Neutrophil (primary cell): Measurements from ENCODE around the gene CDKAL1.

Experiments
- H3K27ac ChIP-seq: fragments of 200-600 bp; sonication (generic); 2 replicates; pipeline ENCODE4 v1.5.1; 2016; ENCODE audit warnings: mild to moderate bottlenecking, moderate library complexity
- H3K27me3 ChIP-seq: fragments of 200-600 bp; sonication (generic); 2 replicates; pipeline ENCODE4 v1.6.0; 2016; ENCODE audit warnings: mild to moderate bottlenecking
- H3K36me3 ChIP-seq: fragments of 200-600 bp; sonication (generic); 2 replicates; pipeline ENCODE4 v1.5.1; 2017
- H3K4me1 ChIP-seq, 2 experiments: fragments of 200-600 bp in 1 of 2; sonication (generic) in 1 of 2; 1 replicate in 1 of 2; 2 replicates in 1 of 2; pipeline versions ENCODE4 v1.5.1 to v1.6.1; 2013 to 2016; ENCODE audit warnings: low read depth in 1 of 2, low read length in 1 of 2, mild to moderate bottlenecking in 1 of 2, moderate library complexity in 1 of 2; ENCODE audit not compliant: control insufficient read depth in 1 of 2, insufficient read depth in 1 of 2
- H3K4me3 ChIP-seq, 2 experiments: fragments of 200-600 bp in 1 of 2; sonication (generic) in 1 of 2; 1 replicate in 1 of 2; 2 replicates in 1 of 2; pipeline ENCODE4 v1.5.1; 2013 to 2016; ENCODE audit warnings: low read depth in 1 of 2, low read length in 1 of 2, mild to moderate bottlenecking in 1 of 2, moderate library complexity in 1 of 2
- H3K9me3 ChIP-seq: fragments of 200-600 bp; sonication (generic); 2 replicates; pipeline ENCODE4 v1.5.1; 2016
- TF ChIP-seq, protein P1 (sequence below): fragments of 200-600 bp; sonication (generic); IDR thresholded peaks from 2 replicates; pipeline ENCODE4 v1.5.1; 2016; ENCODE audit warnings: antibody characterized with exemption

CDKAL1 gene

DNA sequence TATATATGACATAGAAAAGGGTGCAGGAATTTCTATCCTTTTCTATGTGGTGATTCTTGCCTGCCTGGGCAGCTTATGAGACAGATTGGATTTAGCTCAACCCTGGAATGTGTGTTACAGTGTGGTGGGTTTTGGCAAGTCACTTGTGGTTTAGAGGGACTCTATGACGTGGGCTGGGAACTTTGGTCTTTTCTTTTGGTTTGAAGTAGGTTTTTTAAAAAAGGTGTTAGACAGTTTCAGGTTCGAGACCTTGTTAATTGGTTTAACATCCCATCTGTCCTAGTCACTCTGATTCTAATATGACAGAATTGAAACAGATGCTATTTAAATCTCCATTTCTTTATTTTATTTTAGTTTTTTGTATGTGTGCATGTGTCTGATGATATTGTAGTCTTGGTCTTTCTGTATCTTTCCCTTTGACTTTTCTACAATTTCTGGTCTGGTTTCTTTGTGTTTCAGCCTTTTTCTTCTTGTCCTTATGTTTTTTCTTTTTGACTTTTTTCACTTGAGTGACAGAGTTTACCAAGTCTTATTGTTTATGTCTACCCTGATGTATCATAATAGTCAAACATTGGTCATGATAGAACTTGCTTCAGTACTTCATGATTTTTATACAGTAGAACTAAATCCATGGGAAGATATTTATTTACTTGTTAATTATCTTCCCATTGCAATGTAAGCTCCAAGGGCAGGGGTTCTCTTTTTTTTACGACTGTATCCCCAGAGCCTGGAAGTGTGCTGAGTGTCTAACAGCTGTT, 174.3 kb downstream of the CDKAL1 start:
- TF ChIP-seq, protein P1, sequence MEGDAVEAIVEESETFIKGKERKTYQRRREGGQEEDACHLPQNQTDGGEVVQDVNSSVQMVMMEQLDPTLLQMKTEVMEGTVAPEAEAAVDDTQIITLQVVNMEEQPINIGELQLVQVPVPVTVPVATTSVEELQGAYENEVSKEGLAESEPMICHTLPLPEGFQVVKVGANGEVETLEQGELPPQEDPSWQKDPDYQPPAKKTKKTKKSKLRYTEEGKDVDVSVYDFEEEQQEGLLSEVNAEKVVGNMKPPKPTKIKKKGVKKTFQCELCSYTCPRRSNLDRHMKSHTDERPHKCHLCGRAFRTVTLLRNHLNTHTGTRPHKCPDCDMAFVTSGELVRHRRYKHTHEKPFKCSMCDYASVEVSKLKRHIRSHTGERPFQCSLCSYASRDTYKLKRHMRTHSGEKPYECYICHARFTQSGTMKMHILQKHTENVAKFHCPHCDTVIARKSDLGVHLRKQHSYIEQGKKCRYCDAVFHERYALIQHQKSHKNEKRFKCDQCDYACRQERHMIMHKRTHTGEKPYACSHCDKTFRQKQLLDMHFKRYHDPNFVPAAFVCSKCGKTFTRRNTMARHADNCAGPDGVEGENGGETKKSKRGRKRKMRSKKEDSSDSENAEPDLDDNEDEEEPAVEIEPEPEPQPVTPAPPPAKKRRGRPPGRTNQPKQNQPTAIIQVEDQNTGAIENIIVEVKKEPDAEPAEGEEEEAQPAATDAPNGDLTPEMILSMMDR = no peak
- Histone ChIP-seq H3K36me3 (no peaks in the 10 kb centered on the region), H3K9me3 (no peaks in the 10 kb centered on the region), H3K4me3 (no peak overlapping the region), H3K27me3 (no peaks in the 10 kb centered on the region), H3K27ac (no peak overlapping the region), H3K4me1 (no peaks in the 10 kb centered on the region)

DNA sequence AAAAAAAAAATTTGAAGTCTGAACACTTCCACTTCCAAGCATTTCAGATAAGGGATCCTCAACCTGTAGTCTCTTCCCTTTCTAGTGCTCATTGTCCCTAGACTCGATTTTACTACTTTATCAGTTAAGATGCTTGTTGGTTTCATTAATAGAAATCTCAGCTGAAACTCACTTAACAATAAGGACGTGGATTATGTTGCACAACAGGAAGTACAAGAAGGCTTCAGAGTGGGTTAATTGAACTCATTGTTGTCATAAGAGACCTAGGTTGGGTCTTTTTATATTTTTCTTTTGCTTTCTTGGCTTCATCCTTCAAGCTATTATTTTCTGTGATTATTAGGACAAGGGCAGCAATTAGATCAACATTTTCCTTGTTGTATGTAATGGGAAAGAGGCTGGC, 175.2 kb downstream of the CDKAL1 start:
- Histone ChIP-seq H3K27ac (no peak overlapping the region), H3K36me3 (no peaks in the 10 kb centered on the region), H3K4me3 (no peak overlapping the region), H3K9me3 (no peaks in the 10 kb centered on the region), H3K4me1 (no peaks in the 10 kb centered on the region), H3K27me3 (no peaks in the 10 kb centered on the region)
- TF ChIP-seq, protein P1 = no peak

DNA sequence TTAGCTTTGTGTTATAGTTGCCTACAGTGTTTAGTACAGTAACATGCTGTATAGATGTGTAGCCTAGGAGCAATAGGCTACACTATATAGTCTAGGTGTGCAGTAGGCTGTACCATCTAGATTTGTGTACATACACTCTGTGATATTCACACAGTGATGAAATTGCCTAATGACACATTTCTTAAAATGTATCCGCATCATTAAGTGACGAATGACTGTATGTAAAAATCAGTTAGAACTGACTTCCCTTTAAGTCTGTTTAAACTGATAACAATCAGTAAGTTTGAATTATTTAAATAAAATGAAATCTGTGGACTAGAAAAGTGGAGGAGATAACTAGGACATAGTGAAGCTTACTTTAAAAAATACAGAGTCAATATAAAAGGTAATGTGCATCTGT, 176.1 kb downstream of the CDKAL1 start:
- no peaks in the 10 kb centered on the region for H3K9me3 ChIP-seq
- H3K4me3 ChIP-seq = no peak overlapping the region
- TF ChIP-seq, protein P1 = no peak
- no peaks in the 10 kb centered on the region for H3K36me3 ChIP-seq
- H3K4me1 ChIP-seq = no peaks in the 10 kb centered on the region
- H3K27ac ChIP-seq = no peak overlapping the region
- no peaks in the 10 kb centered on the region for H3K27me3 ChIP-seq

DNA sequence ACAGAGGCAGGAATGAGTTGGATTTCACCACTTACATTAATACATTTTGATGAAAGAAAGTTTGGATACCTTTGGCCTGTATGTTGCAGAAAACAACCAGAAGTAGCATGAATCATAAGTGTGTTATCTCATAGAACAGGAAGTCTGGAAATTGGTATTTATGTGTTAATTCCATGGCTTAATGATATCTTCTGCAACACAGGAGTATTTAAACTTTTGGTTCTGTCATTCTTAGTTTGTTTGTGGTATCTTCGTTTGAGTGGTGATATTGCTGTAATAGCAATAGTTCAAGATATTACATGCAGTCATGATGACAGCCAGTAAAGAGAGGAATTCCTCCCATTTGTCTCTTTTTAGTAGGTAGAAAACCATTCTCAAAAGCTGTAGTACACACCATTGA, 177.3 kb downstream of the CDKAL1 start:
- Histone ChIP-seq H3K27ac (no peak overlapping the region), H3K9me3 (no peaks in the 10 kb centered on the region), H3K36me3 (no peaks in the 10 kb centered on the region), H3K4me3 (no peak overlapping the region), H3K4me1 (no peaks in the 10 kb centered on the region), H3K27me3 (no peaks in the 10 kb centered on the region)
- TF ChIP-seq, protein P1 = no peak

DNA sequence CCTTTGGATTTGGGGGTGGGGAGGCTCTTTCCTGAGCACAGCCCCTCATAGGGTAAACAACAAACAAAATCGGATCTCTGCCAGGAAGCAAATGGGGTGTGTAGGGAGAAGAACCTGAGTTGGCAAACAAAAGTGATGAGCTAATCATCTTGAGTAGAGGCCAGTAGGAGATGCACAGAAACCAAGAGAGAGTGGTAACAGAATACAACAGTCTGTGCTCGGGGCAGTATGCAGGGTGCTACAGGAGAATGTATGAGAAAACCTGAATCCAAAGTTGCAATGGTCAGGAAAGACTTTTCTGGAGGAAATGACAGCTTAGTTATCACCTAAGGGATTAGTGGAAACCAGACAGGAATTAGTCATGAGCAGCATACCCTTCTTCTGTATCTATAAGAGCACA, 177.8 kb downstream of the CDKAL1 start:
- Histone ChIP-seq H3K27ac (no peak overlapping the region), H3K27me3 (no peaks in the 10 kb centered on the region), H3K9me3 (no peaks in the 10 kb centered on the region), H3K4me1 (no peaks in the 10 kb centered on the region), H3K4me3 (no peak overlapping the region), H3K36me3 (no peaks in the 10 kb centered on the region)
- TF ChIP-seq, protein P1 = no peak
